Neural crest cell (in vitro differentiated cells): ENCODE data around the gene PDE6A. TPM values are rescaled to one million over a fixed set of nuclear protein-coding genes. Genes with fewer than 3 reads are reported as not detected.
A peak's percentile ranks its signal among the peaks of the same experiment; 100 is the strongest.

Source experiments
- DNase-seq: peaks from one replicate; pipeline ENCODE4 v3.0.0; 2021; ENCODE audit warnings: low read depth, mixed read lengths, low spot score
- H3K27ac Mint-ChIP-seq: one replicate; pipeline ENCODE4 v1.8.0; 2021; ENCODE audit warnings: mild to moderate bottlenecking, mixed read lengths; ENCODE audit not compliant: unreplicated experiment
- H3K27me3 Mint-ChIP-seq: 2 replicates; pipeline ENCODE4 v1.8.0; 2021; ENCODE audit warnings: low read depth, mild to moderate bottlenecking, mixed read lengths
- H3K36me3 Mint-ChIP-seq: 2 replicates; pipeline ENCODE4 v1.8.0; 2021; ENCODE audit warnings: low read depth, mild to moderate bottlenecking, mixed read lengths
- H3K4me1 Mint-ChIP-seq: 2 replicates; pipeline ENCODE4 v1.8.0; 2021; ENCODE audit warnings: mixed read lengths
- H3K4me3 Mint-ChIP-seq: one replicate; pipeline ENCODE4 v1.8.0; 2021; ENCODE audit warnings: mild to moderate bottlenecking, mixed read lengths
- H3K9me3 Mint-ChIP-seq: 2 replicates; pipeline ENCODE4 v1.8.0; 2021; ENCODE audit warnings: mixed read lengths
- CTCF ChIP-seq: fragments of 200-600 bp; sonication (generic); conservative IDR thresholded peaks from 2 replicates; pipeline ENCODE4 v1.5.0; 2021; ENCODE audit warnings: antibody characterized with exemption, mild to moderate bottlenecking
- total RNA-seq: library from RNA; stranded (reverse); gene quantifications from 2 replicates; pipeline ENCODE4 v1.2.1, GENCODE V29; 2021

PDE6A gene
- total RNA-seq, 1 donor from 2014 or later, result not detected

- Mint-ChIP-seq H3K9me3 (no peaks in the 10 kb centered on the region), H3K4me1 (peaks cover 31% of the 10 kb centered on the region), H3K27me3 (no peaks in the 10 kb centered on the region), H3K4me3 (no peak overlapping the region), H3K27ac (peak overlapping the region; percentile 73), H3K36me3 (no peaks in the 10 kb centered on the region)
- no peak for DNase-seq
- TF ChIP-seq CTCF, result no peak
These were observed 122.3 kb downstream of the PDE6A start for GRCh38 chr5:149822301-149822700.

DNA sequence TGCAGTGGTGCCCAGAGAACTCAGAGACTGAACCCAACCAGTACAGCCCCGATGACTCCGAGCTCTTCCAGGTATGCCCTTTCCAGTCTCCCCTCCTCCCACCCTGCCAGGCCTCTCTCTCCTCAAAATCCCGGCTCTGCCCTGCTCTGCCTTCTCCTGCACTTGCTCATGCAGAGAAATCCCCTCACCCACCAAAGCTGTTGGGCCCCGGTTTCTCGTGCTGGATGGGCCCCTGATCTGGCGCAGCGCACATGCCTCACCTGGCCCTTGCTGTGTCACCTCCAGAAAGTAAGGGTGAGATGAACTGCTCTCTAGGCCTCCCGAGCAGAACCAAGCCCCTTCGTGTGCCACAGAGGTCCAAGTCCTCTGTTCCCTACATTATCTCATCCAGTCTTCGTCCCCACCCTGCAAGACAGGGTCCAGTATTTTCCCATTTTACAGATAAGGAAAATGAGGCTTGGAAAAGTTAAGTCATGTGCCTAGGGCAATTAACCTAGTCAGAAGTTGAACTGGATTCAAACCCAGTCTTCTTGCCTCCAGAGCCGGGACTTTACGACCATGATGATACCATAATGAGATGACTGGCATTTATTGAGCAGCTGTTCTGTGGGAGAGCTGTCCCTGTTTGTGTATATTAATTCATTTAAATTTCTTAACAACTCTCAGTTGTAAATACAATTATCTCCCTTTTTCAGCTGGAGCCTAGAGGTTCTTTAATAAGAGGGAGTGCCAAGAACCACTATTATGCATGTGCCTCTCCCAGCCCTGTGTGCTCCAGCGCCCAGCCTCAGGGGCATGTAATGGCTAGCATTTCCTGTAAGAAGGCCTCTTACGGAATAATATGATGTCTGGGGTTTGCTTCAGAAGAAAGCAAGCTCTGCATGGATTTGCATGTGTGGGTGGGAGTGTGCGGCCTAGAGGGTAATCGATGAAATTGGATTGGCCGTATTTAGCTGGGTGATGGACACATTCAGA is 123.8 kb downstream of the PDE6A start:
- TF ChIP-seq CTCF, result no peak
- Mint-ChIP-seq H3K27ac (no peak overlapping the region), H3K4me1 (peaks cover 27% of the 10 kb centered on the region), H3K9me3 (no peaks in the 10 kb centered on the region), H3K36me3 (no peaks in the 10 kb centered on the region), H3K4me3 (no peak overlapping the region), H3K27me3 (no peaks in the 10 kb centered on the region)
- DNase-seq, result no peak

DNA sequence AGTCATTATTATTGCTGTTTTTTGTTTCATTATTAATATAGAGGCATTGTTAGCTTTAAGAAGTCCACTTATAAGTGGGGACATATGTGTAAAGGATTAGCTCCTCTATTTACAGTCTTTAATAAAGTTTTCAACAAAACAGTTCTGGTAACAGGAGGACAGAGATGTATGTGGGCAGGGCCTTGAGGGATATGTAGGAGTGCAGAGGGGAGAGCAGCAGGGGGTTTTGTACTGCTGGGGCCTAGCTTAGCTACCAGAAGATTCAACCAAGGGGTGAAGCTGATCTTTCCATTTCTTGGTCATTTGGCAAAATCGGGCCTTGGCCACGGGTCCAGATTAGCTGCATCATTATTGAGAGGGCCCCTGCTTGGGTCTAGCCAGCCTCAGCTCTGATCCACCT is 124.6 kb downstream of the PDE6A start:
- no peak overlapping the region for H3K27ac Mint-ChIP-seq
- no peak for DNase-seq
- H3K9me3 Mint-ChIP-seq, result no peaks in the 10 kb centered on the region
- no peak overlapping the region for H3K4me3 Mint-ChIP-seq
- no peaks in the 10 kb centered on the region for H3K36me3 Mint-ChIP-seq
- TF ChIP-seq CTCF, result no peak
- peaks cover 23% of the 10 kb centered on the region for H3K4me1 Mint-ChIP-seq
- no peaks in the 10 kb centered on the region for H3K27me3 Mint-ChIP-seq

DNA sequence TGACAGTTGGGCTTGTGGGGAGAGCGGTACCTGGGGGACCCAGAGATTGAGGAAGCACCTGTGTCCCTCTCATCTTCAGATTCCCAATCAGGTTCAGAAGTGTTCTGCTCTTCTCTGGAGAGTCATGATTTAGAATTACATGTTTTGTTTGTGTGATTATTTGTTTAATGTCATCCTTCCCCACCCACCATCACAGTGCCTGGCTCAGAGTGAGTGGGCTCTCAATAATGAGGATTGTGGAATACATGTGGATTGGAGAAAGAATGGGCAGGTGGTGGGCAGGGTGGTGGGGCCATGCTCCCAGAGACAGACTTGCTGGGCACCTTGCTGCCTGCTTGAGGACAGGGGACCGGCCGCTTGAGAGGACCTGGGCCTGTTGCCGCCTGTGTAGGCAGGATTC is 126.5 kb downstream of the PDE6A start:
- no peaks in the 10 kb centered on the region for H3K27me3 Mint-ChIP-seq
- H3K4me1 Mint-ChIP-seq, result peaks cover 9% of the 10 kb centered on the region
- H3K27ac Mint-ChIP-seq, result no peak overlapping the region
- no peak for TF ChIP-seq CTCF
- H3K36me3 Mint-ChIP-seq, result no peaks in the 10 kb centered on the region
- H3K9me3 Mint-ChIP-seq, result no peaks in the 10 kb centered on the region
- H3K4me3 Mint-ChIP-seq, result no peak overlapping the region
- no peak for DNase-seq

GRCh38 chr5:149817539-149818060 is 127.0 kb downstream of the PDE6A start:
- peaks cover 4% of the 10 kb centered on the region for H3K4me1 Mint-ChIP-seq
- no peaks in the 10 kb centered on the region for H3K27me3 Mint-ChIP-seq
- no peak overlapping the region for H3K4me3 Mint-ChIP-seq
- no peaks in the 10 kb centered on the region for H3K9me3 Mint-ChIP-seq
- no peaks in the 10 kb centered on the region for H3K36me3 Mint-ChIP-seq
- H3K27ac Mint-ChIP-seq, result no peak overlapping the region
- TF ChIP-seq CTCF, result no peak
- no peak for DNase-seq
